Ovary (tissue), 9 donors: ENCODE data around the gene VPS13C. TPM values are rescaled to one million over a fixed set of nuclear protein-coding genes. Genes with fewer than 3 reads are reported as not detected.

Experiments
- DNase-seq, 5 donors: peaks; one replicate each; pipeline ENCODE4 v3.0.0-alpha.2; 2019 to 2020
- H3K27ac ChIP-seq, 2 donors: fragments of 200-600 bp; one replicate each; pipeline versions ENCODE4 v1.5.1 to v1.8.0; 2019 to 2022
- H3K27me3 ChIP-seq: fragments of 200-600 bp; one replicate; pipeline ENCODE4 v1.8.0; 2022
- H3K36me3 ChIP-seq: fragments of 200-600 bp; sonication (generic); one replicate; pipeline ENCODE4 v1.5.1; 2019
- H3K4me1 ChIP-seq: one replicate; pipeline ENCODE4 v1.8.1; 2013; ENCODE audit warnings: mild to moderate bottlenecking, moderate library complexity; ENCODE audit not compliant: insufficient read depth
- H3K4me3 ChIP-seq: fragments of 200-600 bp; sonication (generic); one replicate; pipeline ENCODE4 v1.5.1; 2017
- H3K9me3 ChIP-seq, 2 donors: fragments of 200-600 bp in 1 of 2; sonication (generic) in 1 of 2; one replicate each; pipeline versions ENCODE4 v1.5.1 to v1.8.1; 2013 to 2019; ENCODE audit warnings: mild to moderate bottlenecking in 1 of 2, moderate library complexity in 1 of 2
- EP300 ChIP-seq: sonication (generic); formaldehyde crosslinking; IDR thresholded peaks from one replicate; pipeline ENCODE4 v1.6.1; 2017; ENCODE audit warnings: antibody characterized with exemption
- POLR2A ChIP-seq: fragments of 450-650 bp; IDR thresholded peaks from one replicate; pipeline ENCODE4 v1.6.1; 2017; ENCODE audit warnings: antibody characterized with exemption, mild to moderate bottlenecking, moderate library complexity
- WGBS, 3 donors: extraction: QIAGEN DNeasy Blood & Tissue Kit in 1 of 3; methylation state at CpG; one replicate each; pipeline versions ENCODE4 v1.1.5 to v1.1.7; 2013 to 2017; 5-methylcytosine and 5-hydroxymethylcytosine counted together
- intact Hi-C, 4 donors: fragments of 100-400 bp; cut with DNase I; formaldehyde crosslinking; loops; one replicate each; pipeline versions ENCODE4 v1.11.0 to v1.15.1; 2022 to 2023
- polyA plus RNA-seq, 2 donors: library from polyadenylated mRNA; stranded (reverse); fragments of 200-250 nt in 1 of 2; fragments of 350-450 nt in 1 of 2; fragmentation: Illumina TruSeq in 1 of 2; extraction: RNeasy Lipid Tissue Mini Kit (QIAGEN cat#74804) in 1 of 2; gene quantifications; one replicate each; pipeline ENCODE4 v1.2.3, GENCODE V29; 2013 to 2014
- total RNA-seq, 7 donors: library from RNA; depleted of rRNA in 2 of 7; stranded (reverse); fragments of >200 nt in 2 of 7; fragmentation: NEBNext Ultra II Directional in 3 of 7; extraction: Animal tissue kit (Norgen Biotek cat#: 25700) in 3 of 7; gene quantifications; one replicate each; pipeline versions ENCODE4 v1.1.0 to v1.2.4, GENCODE V29; 2016 to 2023
- TF ChIP-seq, protein P1 (sequence below), 3 donors: fragments of 450-650 bp in 2 of 3; fragments of 200-600 bp in 1 of 3; IDR thresholded peaks; one replicate each; pipeline versions ENCODE4 v1.5.1 to v1.8.0; 2016 to 2022; ENCODE audit warnings: antibody characterized with exemption in 3 of 3, mild to moderate bottlenecking in 1 of 3
- donor health status: DM: no; HTN: no; CAD: no; lungs with moderate emphysema.
- donor health status: DM: no; HTN: no; CAD: no.
- donor health status: Bipolar disorder and iron deficiency.
- donor health status: DM: yes; HTN: yes; CAD: no.
- donor health status: DM: no; HTN: no; CAD: no.
- donor health status: DM: yes; HTN: yes; CAD: no.

VPS13C gene
- total and polyA plus RNA-seq, 9 donors = 19.4 to 78.1 (median 68.4) TPM

DNA sequence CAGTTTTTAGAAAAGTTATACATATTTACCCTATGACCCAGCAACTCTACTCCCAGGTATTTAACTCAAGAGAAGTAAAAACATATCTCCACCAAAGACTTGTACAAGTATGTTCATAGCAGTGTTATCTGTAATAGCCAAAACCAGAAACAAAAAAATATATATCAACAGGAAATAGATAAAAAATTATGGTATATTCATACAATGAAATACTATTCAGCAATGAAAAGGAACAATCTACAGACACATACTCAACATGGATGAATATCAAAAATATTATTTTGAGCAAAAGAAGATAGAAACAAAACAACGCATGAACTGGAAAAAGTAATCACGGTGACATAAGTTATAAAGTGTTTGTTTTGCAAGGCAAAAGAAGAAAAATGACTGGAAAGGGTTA, 72.4 kb downstream of the VPS13C start:
- H3K36me3 ChIP-seq = no peaks in the 10 kb centered on the region
- H3K9me3 ChIP-seq = no peaks in the 10 kb centered on the region
- TF ChIP-seq EP300 (no peak), POLR2A (no peak)
- TF ChIP-seq, protein P1, sequence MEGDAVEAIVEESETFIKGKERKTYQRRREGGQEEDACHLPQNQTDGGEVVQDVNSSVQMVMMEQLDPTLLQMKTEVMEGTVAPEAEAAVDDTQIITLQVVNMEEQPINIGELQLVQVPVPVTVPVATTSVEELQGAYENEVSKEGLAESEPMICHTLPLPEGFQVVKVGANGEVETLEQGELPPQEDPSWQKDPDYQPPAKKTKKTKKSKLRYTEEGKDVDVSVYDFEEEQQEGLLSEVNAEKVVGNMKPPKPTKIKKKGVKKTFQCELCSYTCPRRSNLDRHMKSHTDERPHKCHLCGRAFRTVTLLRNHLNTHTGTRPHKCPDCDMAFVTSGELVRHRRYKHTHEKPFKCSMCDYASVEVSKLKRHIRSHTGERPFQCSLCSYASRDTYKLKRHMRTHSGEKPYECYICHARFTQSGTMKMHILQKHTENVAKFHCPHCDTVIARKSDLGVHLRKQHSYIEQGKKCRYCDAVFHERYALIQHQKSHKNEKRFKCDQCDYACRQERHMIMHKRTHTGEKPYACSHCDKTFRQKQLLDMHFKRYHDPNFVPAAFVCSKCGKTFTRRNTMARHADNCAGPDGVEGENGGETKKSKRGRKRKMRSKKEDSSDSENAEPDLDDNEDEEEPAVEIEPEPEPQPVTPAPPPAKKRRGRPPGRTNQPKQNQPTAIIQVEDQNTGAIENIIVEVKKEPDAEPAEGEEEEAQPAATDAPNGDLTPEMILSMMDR (IDR thresholded peaks at IDR 0.05) = no peak
- no peak overlapping the region for H3K27ac ChIP-seq
- DNase-seq = no peak
- 95 to 98% (median 98%) methylated on average over 2 of the region's 2 CpGs for WGBS, 3 donors
- H3K27me3 ChIP-seq = no peaks in the 10 kb centered on the region
- H3K4me3 ChIP-seq = no peak overlapping the region
- H3K4me1 ChIP-seq = no peaks in the 10 kb centered on the region
- intact Hi-C loops = no loop called here

DNA sequence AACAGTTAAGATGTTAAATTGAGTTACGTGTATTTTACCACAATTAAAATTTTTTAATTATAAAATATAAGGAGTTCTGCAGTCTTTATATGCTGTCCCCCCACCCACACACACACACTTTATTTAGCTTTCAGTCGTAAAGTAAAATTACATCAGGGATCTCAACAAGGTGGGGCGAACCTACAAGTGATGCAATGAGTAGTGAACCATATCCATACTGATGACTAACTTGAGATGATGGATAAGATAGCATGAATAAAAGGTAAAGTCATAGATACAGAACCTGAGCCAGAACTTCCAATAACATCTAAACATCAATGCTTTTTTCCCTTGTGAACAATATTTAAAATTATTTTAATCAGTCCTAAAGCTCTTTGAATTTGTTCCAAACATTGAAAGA, 77.2 kb downstream of the VPS13C start:
- Histone ChIP-seq H3K4me1 (no peaks in the 10 kb centered on the region), H3K27me3 (no peaks in the 10 kb centered on the region), H3K36me3 (no peaks in the 10 kb centered on the region), H3K9me3 (no peaks in the 10 kb centered on the region), H3K4me3 (no peak overlapping the region), H3K27ac (no peak overlapping the region)
- TF ChIP-seq POLR2A (no peak), EP300 (no peak)
- TF ChIP-seq, protein P1 (IDR thresholded peaks at IDR 0.05) = no peak
- no peak for DNase-seq
- 94 to 97% (median 97%) methylated on average over 3 of the region's 3 CpGs for WGBS, 3 donors
- intact Hi-C loops = no loop called here

DNA sequence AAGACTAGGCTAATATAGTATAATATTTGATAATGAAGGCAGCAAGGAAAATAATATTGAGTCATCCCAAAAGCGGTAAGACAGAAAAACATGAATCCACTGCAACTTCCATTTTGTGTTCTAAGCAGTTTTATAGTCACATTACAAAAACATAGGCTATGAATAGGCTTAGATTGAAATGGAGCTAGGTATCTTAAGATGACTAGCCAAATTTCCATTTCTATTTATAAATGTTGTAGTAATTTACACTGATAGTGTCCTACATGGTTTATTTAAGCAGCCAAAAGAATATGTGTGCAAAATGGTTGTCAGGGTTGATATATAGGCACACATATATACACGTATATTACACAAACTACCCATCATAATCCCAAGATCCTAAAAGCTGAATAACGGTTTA, 82.0 kb downstream of the VPS13C start:
- TF ChIP-seq, protein P1 (IDR thresholded peaks at IDR 0.05) = no peak
- TF ChIP-seq EP300 (no peak), POLR2A (no peak)
- 70 to 91% (median 72%) methylated on average over 3 of the region's 3 CpGs for WGBS, 3 donors
- H3K4me1 ChIP-seq = no peaks in the 10 kb centered on the region

DNA sequence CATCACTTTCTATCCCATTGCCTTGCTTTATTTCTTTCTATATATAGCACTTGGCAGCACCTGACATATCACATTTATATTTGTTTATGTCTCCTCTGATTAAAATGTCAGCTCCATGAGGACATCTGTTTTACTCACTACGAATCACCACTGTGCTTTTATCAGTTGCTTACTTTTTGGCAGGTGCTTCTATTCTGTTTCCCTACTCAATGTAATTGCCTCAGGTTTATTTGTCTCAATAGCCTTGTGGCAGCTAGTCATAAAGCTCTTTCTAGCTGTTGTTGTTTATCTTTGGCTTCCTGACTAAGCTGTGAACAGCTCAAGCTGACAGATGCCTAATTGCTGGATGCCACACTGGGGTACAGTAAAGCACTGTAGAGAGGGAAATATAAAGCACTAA, 85.5 kb downstream of the VPS13C start:
- no peaks in the 10 kb centered on the region for H3K9me3 ChIP-seq
- H3K27me3 ChIP-seq = no peaks in the 10 kb centered on the region
- no peak overlapping the region for H3K4me3 ChIP-seq
- H3K27ac ChIP-seq = no peak overlapping the region
- no peaks in the 10 kb centered on the region for H3K36me3 ChIP-seq
- no peaks in the 10 kb centered on the region for H3K4me1 ChIP-seq
- intact Hi-C loops = no loop called here
- DNase-seq = no peak
- 47 to 61% (median 51%) methylated on average over 1 of the region's 1 CpG for WGBS, 3 donors
- TF ChIP-seq, protein P1 (IDR thresholded peaks at IDR 0.05) = no peak
- TF ChIP-seq EP300 (no peak), POLR2A (no peak)

More for the DNA sequence above, 82.0 kb downstream of the VPS13C start:
- H3K36me3 ChIP-seq = no peaks in the 10 kb centered on the region
- no peak overlapping the region for H3K27ac ChIP-seq
- H3K9me3 ChIP-seq = no peaks in the 10 kb centered on the region
- intact Hi-C loops = no loop called here
- no peak overlapping the region for H3K4me3 ChIP-seq
- no peaks in the 10 kb centered on the region for H3K27me3 ChIP-seq
- no peak for DNase-seq

DNA sequence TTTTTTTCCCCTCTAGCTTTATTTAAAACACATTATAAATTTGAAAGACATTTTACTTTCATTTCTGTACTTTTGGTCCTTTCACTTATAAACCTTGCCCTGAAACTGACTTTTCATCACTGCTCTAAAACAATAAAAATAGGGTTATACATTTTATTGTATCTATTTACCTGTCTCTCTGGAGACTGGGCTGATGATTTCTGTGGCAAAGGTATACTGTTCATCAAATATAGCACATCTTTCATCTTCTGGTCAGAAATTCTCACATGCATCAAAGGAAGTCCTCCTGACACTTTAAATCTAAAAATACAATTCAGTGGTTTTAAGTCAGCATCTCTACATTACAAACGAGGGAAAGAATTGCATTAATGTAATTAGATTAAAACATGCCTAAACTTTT, 86.1 kb downstream of the VPS13C start:
- Histone ChIP-seq H3K4me1 (no peaks in the 10 kb centered on the region), H3K36me3 (no peaks in the 10 kb centered on the region), H3K9me3 (no peaks in the 10 kb centered on the region), H3K27me3 (no peaks in the 10 kb centered on the region), H3K4me3 (no peak overlapping the region), H3K27ac (no peak overlapping the region)
- WGBS, 3 donors = 61 to 74% (median 67%) methylated on average over 1 of the region's 1 CpG
- TF ChIP-seq POLR2A = no peak
- TF ChIP-seq, protein P1 (IDR thresholded peaks at IDR 0.05) = no peak
- no peak for TF ChIP-seq EP300
- intact Hi-C loops = no loop called here
- no peak for DNase-seq
